Neuronal stem cell (in vitro differentiated cells): ENCODE data around the gene DDX3X. TPM values are rescaled to one million over a fixed set of nuclear protein-coding genes. Genes with fewer than 3 reads are reported as not detected.

Source experiments
- DNase-seq: peaks from one replicate; pipeline ENCODE4 v3.0.0-alpha.2; 2013; ENCODE audit warnings: low spot score
- H2AFZ ChIP-seq: one replicate; pipeline ENCODE4 v1.6.1; 2013; ENCODE audit warnings: mild to moderate bottlenecking, low read length, inconsistent platforms
- H2AK5ac ChIP-seq: 2 replicates; pipeline ENCODE4 v1.6.1; 2013; ENCODE audit warnings: low read depth, mild to moderate bottlenecking, inconsistent platforms, low read length, moderate library complexity, mixed read lengths
- H2BK120ac ChIP-seq: 2 replicates; pipeline ENCODE4 v1.6.1; 2013; ENCODE audit warnings: low read depth, mild to moderate bottlenecking, inconsistent platforms, low read length, moderate library complexity, mixed read lengths
- H2BK12ac ChIP-seq: one replicate; pipeline ENCODE4 v1.6.1; 2013; ENCODE audit warnings: low read length, inconsistent platforms
- H2BK15ac ChIP-seq: 2 replicates; pipeline ENCODE4 v1.6.1; 2013; ENCODE audit warnings: mild to moderate bottlenecking, low read length, inconsistent platforms, mixed read lengths
- H2BK5ac ChIP-seq: one replicate; pipeline ENCODE4 v1.6.1; 2013; ENCODE audit warnings: inconsistent platforms, mild to moderate bottlenecking, low read length, moderate library complexity
- H3K14ac ChIP-seq: one replicate; pipeline ENCODE4 v1.6.1; 2013; ENCODE audit warnings: low read length, inconsistent platforms
- H3K18ac ChIP-seq: 2 replicates; pipeline ENCODE4 v1.6.1; 2013; ENCODE audit warnings: low read length, inconsistent platforms
- H3K23ac ChIP-seq: 2 replicates; pipeline ENCODE4 v1.6.1; 2013; ENCODE audit warnings: low read depth, mild to moderate bottlenecking, mixed read lengths, low read length, inconsistent platforms; ENCODE audit not compliant: poor library complexity
- H3K27ac ChIP-seq: replicated peaks from 3 replicates; pipeline ENCODE4 v1.5.1; 2013; ENCODE audit warnings: low read length, inconsistent platforms
- H3K27me3 ChIP-seq, 3 experiments: 2 replicates each; pipeline ENCODE4 v1.6.1; 2013; ENCODE audit warnings: low read length in 3 of 3, mild to moderate bottlenecking in 2 of 3, inconsistent platforms in 1 of 3, low read depth in 1 of 3, mixed read lengths in 1 of 3, moderate library complexity in 1 of 3; ENCODE audit not compliant: control insufficient read depth in 3 of 3, insufficient read depth in 3 of 3
- H3K36me3 ChIP-seq, 2 donors: replicated peaks in 1 of 2; 2 replicates each; pipeline ENCODE4 v1.6.1; 2013; ENCODE audit warnings: low read length in 2 of 2; ENCODE audit not compliant: control insufficient read depth in 2 of 2, insufficient read depth in 2 of 2
- H3K4ac ChIP-seq: 2 replicates; pipeline ENCODE4 v1.6.1; 2013; ENCODE audit warnings: inconsistent platforms, mild to moderate bottlenecking, low read length, moderate library complexity
- H3K4me1 ChIP-seq, 2 donors: 1 replicate in 1 of 2; 2 replicates in 1 of 2; pipeline ENCODE4 v1.6.1; 2013; ENCODE audit warnings: low read length in 2 of 2, low read depth in 1 of 2; ENCODE audit not compliant: control insufficient read depth in 2 of 2, insufficient read depth in 1 of 2
- H3K4me2 ChIP-seq: one replicate; pipeline ENCODE4 v1.6.1; 2013; ENCODE audit warnings: mild to moderate bottlenecking, low read length, inconsistent platforms; ENCODE audit not compliant: insufficient read depth, poor library complexity, severe bottlenecking
- H3K4me3 ChIP-seq, 2 donors: 2 replicates each; pipeline ENCODE4 v1.5.1; 2013; ENCODE audit warnings: low read length in 2 of 2, mild to moderate bottlenecking in 2 of 2, inconsistent platforms in 1 of 2, moderate library complexity in 1 of 2
- H3K79me1 ChIP-seq: one replicate; pipeline ENCODE4 v1.6.1; 2013; ENCODE audit warnings: low read depth, mild to moderate bottlenecking, inconsistent platforms, low read length, moderate library complexity
- H3K9ac ChIP-seq: one replicate; pipeline ENCODE4 v1.6.1; 2013; ENCODE audit warnings: mild to moderate bottlenecking, low read depth, low read length, inconsistent platforms; ENCODE audit not compliant: poor library complexity
- H3K9me3 ChIP-seq, 2 donors: replicated peaks in 1 of 2; 2 replicates each; pipeline versions ENCODE3 to v1.6.1; 2013; ENCODE audit warnings: low read length in 2 of 2, mild to moderate bottlenecking in 2 of 2, inconsistent platforms in 1 of 2, low read depth in 1 of 2, mixed read lengths in 1 of 2, moderate library complexity in 1 of 2; ENCODE audit not compliant: control insufficient read depth in 2 of 2, insufficient read depth in 1 of 2
- H4K8ac ChIP-seq: one replicate; pipeline ENCODE4 v1.6.1; 2013; ENCODE audit warnings: low read depth, mild to moderate bottlenecking, inconsistent platforms, low read length, moderate library complexity
- H4K91ac ChIP-seq: one replicate; pipeline ENCODE4 v1.6.1; 2013; ENCODE audit warnings: low read length, low read depth, mild to moderate bottlenecking, inconsistent platforms; ENCODE audit not compliant: poor library complexity
- WGBS, 2 donors: extraction: QIAGEN DNeasy Blood & Tissue Kit; methylation state at CpG; one replicate each; pipeline ENCODE4 v1.1.7; 2013; ENCODE audit warnings: missing lambda C conversion rate in 2 of 2, mixed read lengths in 1 of 2; ENCODE audit not compliant: insufficient read length in 2 of 2, insufficient replicate concordance in 1 of 2; ENCODE audit errors: extremely low coverage in 2 of 2; 5-methylcytosine and 5-hydroxymethylcytosine counted together
- small RNA-seq: library from polyadenylated mRNA; stranded (forward); fragments of <200 nt; extraction: miRNeasy Mini kit (QIAGEN cat#:217004); gene quantifications from one replicate; pipeline ENCODE3, GENCODE V24; 2013; ENCODE audit not compliant: insufficient read depth

The DDX3X gene

DNA sequence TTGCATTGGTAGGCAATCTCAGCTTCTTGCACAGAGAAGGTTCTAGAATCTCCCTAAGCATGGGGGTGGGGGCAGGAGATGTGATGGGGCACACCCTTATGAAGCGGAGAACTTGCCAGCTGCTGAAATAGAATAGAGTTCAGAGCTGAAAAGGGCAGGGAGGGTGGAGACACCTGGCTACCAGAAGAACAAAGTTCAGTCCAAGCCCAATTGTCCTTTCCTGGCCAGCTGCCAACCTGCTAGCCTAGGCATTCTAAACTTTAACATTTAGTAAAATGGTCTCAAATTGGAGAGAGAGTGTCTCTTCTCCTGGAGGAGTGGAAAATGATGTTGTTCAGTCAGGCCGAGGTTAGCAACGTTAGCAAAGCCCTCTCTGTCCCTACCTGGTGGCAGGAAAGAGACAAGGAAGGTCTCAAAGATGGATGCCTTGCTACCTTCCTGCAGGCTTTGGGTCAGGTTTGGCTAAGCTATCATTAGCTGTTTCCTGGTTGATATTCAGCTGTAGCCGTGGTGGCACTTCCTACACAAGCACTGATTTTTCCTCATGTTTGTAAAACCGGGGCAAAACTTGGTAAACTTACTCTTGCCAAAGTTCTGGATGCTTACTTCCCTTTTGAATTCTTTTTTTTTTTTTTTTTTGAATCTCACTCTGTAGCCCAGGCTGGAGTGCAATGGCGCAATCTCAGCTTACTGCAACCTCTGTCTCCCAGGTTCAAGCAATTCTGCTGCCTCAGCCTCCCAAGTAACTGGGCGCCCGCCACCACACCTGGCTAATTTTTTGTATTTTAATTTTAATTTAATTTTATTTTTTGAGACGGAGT lies 78.5 kb downstream of the DDX3X start:
- WGBS, 2 donors: no CpG with 5 or more reads among the region's 9 CpGs
- Histone ChIP-seq H3K36me3 (no peaks in the 10 kb centered on the region), H4K91ac (no peak overlapping the region), H4K8ac (no peak overlapping the region), H3K4me2 (no peak overlapping the region), H3K4ac (no peak overlapping the region), H3K18ac (no peak overlapping the region), H3K4me3 (no peak overlapping the region), H3K4me1 (no peaks in the 10 kb centered on the region), H3K14ac (no peak overlapping the region), H2BK120ac (no peak overlapping the region), H3K27ac (no peak overlapping the region), H3K9ac (no peak overlapping the region), H3K27me3 (no peaks in the 10 kb centered on the region), H2BK12ac (no peak overlapping the region), H2AFZ (no peak overlapping the region), H2BK5ac (no peak overlapping the region), H3K9me3 (no peaks in the 10 kb centered on the region), H2BK15ac (no peak overlapping the region), H2AK5ac (no peak overlapping the region), H3K23ac (no peak overlapping the region), H3K79me1 (no peaks in the 10 kb centered on the region)
- DNase-seq: no peak

Small RNA genes lying within 50 kb of the gene (small RNA-seq; reads per million reads assigned to genes)
- gene RF00019 (not detected), gene RNA5SP502 (not detected)
